HepG2 (cell line): ENCODE results near the gene COL4A2. TPM values are rescaled to one million over a fixed set of nuclear protein-coding genes. Genes with fewer than 3 reads are reported as not detected.

Experiments
- ATAC-seq: fragments of 200-7000 bp; cut with Tn5 transposase; 3 replicates; pipeline ENCODE4 v1.9.1; 2020; ENCODE audit warnings: mild to moderate bottlenecking, moderate library complexity
- BruUV-seq: library from RNA; stranded (reverse); fragments of 400-500 nt; replicated peaks from 2 replicates; lab custom pipeline; 2021; lab: Mats Ljungman, UMichigan
- CTCF ChIA-PET: fragments of 300-600 bp; formaldehyde crosslinking; extraction: SDS; loops from one replicate; lab custom pipeline; 2021; ENCODE audit warnings: low total read pairs, inconsistent platforms, low intra/inter-chr PET ratio; lab: Yijun Ruan, JAX
- POLR2A ChIA-PET: fragments of 350-600 bp; sonication (Branson Sonifier 250); formaldehyde crosslinking; loops from one replicate; lab custom pipeline; 2020; ENCODE audit warnings: antibody characterized with exemption, inconsistent platforms; lab: Yijun Ruan, JAX
- DNase-seq: peaks from one replicate; pipeline ENCODE4 v3.0.0-alpha.2; 2015; ENCODE audit warnings: low spot score
- FAIRE-seq: peaks from 3 replicates; lab custom pipeline; 2011; peaks lifted over from hg19 to GRCh38; lab: Jason Lieb, UNC
- H2AFZ ChIP-seq: one replicate; pipeline ENCODE4 v1.6.1; 2011; ENCODE audit warnings: low read length, inconsistent platforms
- H3K27ac ChIP-seq: fragments of 300-600 bp; 3 replicates; pipeline ENCODE4 v1.8.0; 2011; ENCODE audit warnings: mixed run types, mild to moderate bottlenecking, mixed read lengths, low read length, inconsistent platforms; ENCODE audit not compliant: insufficient read depth; ENCODE audit errors: extremely low read length
- H3K27me3 ChIP-seq, 2 experiments: fragments of 200-600 bp in 1 of 2; 2 replicates in 1 of 2; 3 replicates in 1 of 2; pipeline versions ENCODE4 v1.6.0 to v1.8.0; 2011; ENCODE audit warnings: low read length in 2 of 2, mild to moderate bottlenecking in 2 of 2, moderate library complexity in 2 of 2, inconsistent platforms in 1 of 2; ENCODE audit not compliant: insufficient read depth in 2 of 2, control insufficient read depth in 1 of 2
- H3K36me3 ChIP-seq, 2 experiments: fragments of 200-600 bp in 1 of 2; replicated peaks in 1 of 2; 2 replicates in 1 of 2; 3 replicates in 1 of 2; pipeline versions ENCODE4 v1.5.1 to v1.8.0; 2011; ENCODE audit warnings: low read length in 2 of 2, inconsistent platforms in 1 of 2; ENCODE audit not compliant: insufficient read depth in 2 of 2, control insufficient read depth in 1 of 2
- H3K4me1 ChIP-seq: 2 replicates; pipeline ENCODE4 v1.5.1; 2012; ENCODE audit warnings: low read length, inconsistent platforms; ENCODE audit not compliant: insufficient read depth
- H3K4me2 ChIP-seq: 2 replicates; pipeline ENCODE4 v1.6.0; 2011; ENCODE audit warnings: low read depth, low read length, inconsistent platforms
- H3K4me3 ChIP-seq, 3 experiments: fragments of 200-600 bp in 1 of 3; sonication (generic), shearing (Covaris generic) in 1 of 3; replicated peaks in 1 of 3; 2 replicates each; pipeline ENCODE4 v1.5.1; 2011 to 2016; ENCODE audit warnings: low read length in 3 of 3, inconsistent platforms in 2 of 3, low read depth in 2 of 3, mild to moderate bottlenecking in 2 of 3, control low read depth in 1 of 3, mixed read lengths in 1 of 3; ENCODE audit not compliant: insufficient read depth in 1 of 3
- H3K79me2 ChIP-seq: one replicate; pipeline ENCODE4 v1.6.1; 2011; ENCODE audit warnings: low read length, inconsistent platforms; ENCODE audit not compliant: insufficient read depth
- H3K9ac ChIP-seq: 2 replicates; pipeline ENCODE4 v1.6.0; 2011; ENCODE audit warnings: mild to moderate bottlenecking, low read depth, low read length, inconsistent platforms; ENCODE audit not compliant: insufficient read depth
- H3K9me3 ChIP-seq: 2 replicates; pipeline ENCODE4 v1.5.1; 2012; ENCODE audit warnings: mild to moderate bottlenecking, low read length
- H4K20me1 ChIP-seq: 2 replicates; pipeline ENCODE4 v1.6.0; 2011; ENCODE audit warnings: inconsistent platforms, mild to moderate bottlenecking, low read length, moderate library complexity; ENCODE audit not compliant: insufficient read depth
- ARNTL ChIP-seq: sonication (generic); formaldehyde crosslinking; IDR thresholded peaks from 2 replicates; pipeline ENCODE4 v1.4.0; 2020; ENCODE audit warnings: mild to moderate bottlenecking, missing genetic modification reagents
- CCAR2 ChIP-seq: fragments of 200-400 bp; formaldehyde crosslinking; optimal IDR thresholded peaks from 2 replicates; pipeline ENCODE3; 2018; ENCODE audit warnings: low read depth, mild to moderate bottlenecking, low read length, moderate library complexity
- EZH2 ChIP-seq: conservative IDR thresholded peaks from 2 replicates; pipeline ENCODE4 v1.6.1; 2012; ENCODE audit warnings: mild to moderate bottlenecking, low read depth, low read length, moderate library complexity
- NCOA1 ChIP-seq: sonication (generic); formaldehyde crosslinking; IDR thresholded peaks from 2 replicates; pipeline ENCODE4 v1.9.0; 2021; ENCODE audit warnings: missing genetic modification reagents
- NPAS2 ChIP-seq: sonication (generic); formaldehyde crosslinking; IDR thresholded peaks from 2 replicates; pipeline ENCODE4 v1.8.0; 2022; ENCODE audit warnings: mild to moderate bottlenecking, missing genetic modification reagents, borderline replicate concordance
- RCOR2 ChIP-seq: IDR thresholded peaks from 2 replicates; pipeline ENCODE4 v1.6.1; 2016; ENCODE audit warnings: missing biosample characterization, missing genetic modification reagents
- RNF219 ChIP-seq: sonication (generic); formaldehyde crosslinking; IDR thresholded peaks from 2 replicates; pipeline ENCODE4 v1.5.0; 2020; ENCODE audit warnings: mild to moderate bottlenecking, missing genetic modification reagents
- SMARCE1 ChIP-seq: fragments of 450-650 bp; IDR thresholded peaks from 2 replicates; pipeline ENCODE4 v1.6.1; 2017; ENCODE audit warnings: borderline replicate concordance
- ZBTB21 ChIP-seq: sonication (generic); formaldehyde crosslinking; IDR thresholded peaks from 2 replicates; pipeline ENCODE4 v1.4.0; 2020; ENCODE audit warnings: missing genetic modification reagents
- ZBTB34 ChIP-seq: sonication (generic); formaldehyde crosslinking; IDR thresholded peaks from 2 replicates; pipeline ENCODE4 v1.8.0; 2022; ENCODE audit warnings: mild to moderate bottlenecking, missing genetic modification reagents
- ZNF12 ChIP-seq: sonication (generic); formaldehyde crosslinking; IDR thresholded peaks from 2 replicates; pipeline ENCODE4 v1.5.0; 2020; ENCODE audit warnings: missing genetic modification reagents
- WGBS: methylation state at CpG from one replicate; pipeline ENCODE4 v1.1.6; 2017; ENCODE audit warnings: low lambda C conversion rate; 5-methylcytosine and 5-hydroxymethylcytosine counted together
- in situ Hi-C: cut with HindIII; loops from 2 replicates; pipeline ENCODE4 v1.10.0; 2017; ENCODE audit warnings: low pct_unique_long_range_greater_than_20kb; ENCODE audit not compliant: extremely low pct_ligation_motif_present
- intact Hi-C: fragments of 100-400 bp; cut with micrococcal nuclease; formaldehyde crosslinking; loops from one replicate; pipeline ENCODE4 v1.10.0; 2022; ENCODE audit not compliant: unreplicated experiment
- polyA plus RNA-seq, 8 experiments: library from polyadenylated mRNA; depleted of rRNA in 3 of 8; stranded (reverse) in 7 of 8; unstranded in 1 of 8; fragments of >200 nt; fragmentation: Illumina TruSeq in 4 of 8; extraction: Trizol in 4 of 8; gene quantifications; 2 replicates each; pipeline versions ENCODE4 v1.2.1 to v1.2.3, GENCODE V29; 2011 to 2016; ENCODE audit warnings: low read depth in 4 of 8, missing spikeins in 1 of 8, mixed read lengths in 1 of 8; ENCODE audit not compliant: insufficient read depth in 1 of 8
- total RNA-seq, 5 experiments: library from RNA; depleted of rRNA; stranded (reverse); fragments of >200 nt; fragmentation: Illumina TruSeq; extraction: Trizol; gene quantifications; 2 replicates each; pipeline ENCODE4 v1.2.3, GENCODE V29; 2016; ENCODE audit warnings: low read depth in 1 of 5
- TF ChIP-seq, protein P1 (sequence below): IDR thresholded peaks from 2 replicates; pipeline ENCODE4 v1.6.1; 2016; ENCODE audit warnings: low read depth, borderline replicate concordance

COL4A2 gene
- total and polyA plus RNA-seq, 2 of the 13 experiments (the other 11 are each of a cell fraction or from before 2014, with no cell fraction given): 0.22 to 1.9 TPM

DNA sequence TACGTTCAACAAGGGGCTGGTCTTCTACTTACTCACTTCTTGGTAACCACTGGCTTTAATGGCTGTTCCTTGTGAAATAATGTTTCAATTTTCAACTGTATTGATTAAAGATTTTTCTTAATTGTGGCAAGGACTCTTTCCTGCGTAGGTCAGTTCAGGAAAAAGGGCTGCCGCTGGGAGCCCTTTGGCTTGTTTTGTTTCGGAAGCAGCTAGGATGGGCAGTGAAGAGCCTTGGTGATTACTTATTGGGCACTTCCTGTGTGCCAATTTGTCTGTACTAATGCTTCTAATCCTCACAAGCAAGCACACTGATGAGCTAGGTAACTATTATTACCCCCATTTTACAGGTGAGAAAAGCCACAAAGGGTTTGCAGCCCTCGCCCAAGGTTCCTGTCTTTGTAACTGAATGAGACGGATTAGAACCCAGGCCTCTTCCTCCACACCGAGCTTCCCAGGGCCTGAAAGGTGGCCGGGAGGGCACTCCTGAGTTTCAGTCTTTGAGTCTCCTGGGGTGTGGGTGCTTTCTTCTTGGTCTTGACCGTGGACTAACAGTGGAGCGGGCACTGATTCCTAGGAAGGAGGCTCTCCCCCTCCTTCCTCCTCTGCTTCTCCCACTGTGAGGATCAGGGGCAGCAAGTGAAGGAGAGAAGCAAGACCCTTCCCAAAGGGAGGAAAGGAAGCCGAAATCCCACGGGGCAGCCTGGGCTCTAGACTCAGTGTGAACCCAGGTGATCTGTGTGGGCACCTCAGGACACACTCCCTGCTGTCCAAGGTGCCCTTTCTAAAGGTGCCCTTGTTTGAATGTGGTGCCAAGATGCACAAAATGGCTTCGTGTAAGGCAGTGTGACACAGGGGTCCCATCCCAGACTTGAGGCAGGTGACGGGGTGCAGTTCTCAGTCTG lies 3.7 kb downstream of the COL4A2 start:
- 37% methylated on average over 11 of the region's 14 CpGs for WGBS
- DNase-seq (no peak), FAIRE-seq (no peak), ATAC-seq (no peak)
- no peaks in the 10 kb centered on the region for H4K20me1 ChIP-seq
- no peaks in the 10 kb centered on the region for H3K36me3 ChIP-seq
- H3K9ac ChIP-seq: no peak overlapping the region
- peaks cover 11% of the 10 kb centered on the region for H3K4me1 ChIP-seq
- H3K79me2 ChIP-seq: no peaks in the 10 kb centered on the region
- no peak overlapping the region for H2AFZ ChIP-seq
- H3K4me3 ChIP-seq: no peak overlapping the region
- no TSS peak for BruUV-seq
- in situ Hi-C loops: no loop called here
- intact Hi-C loops: no loop called here
- H3K9me3 ChIP-seq: no peaks in the 10 kb centered on the region
- no peak overlapping the region for H3K27ac ChIP-seq
- H3K4me2 ChIP-seq: no peak overlapping the region
- H3K27me3 ChIP-seq: peaks cover 7 to 67% of the 10 kb centered on the region in 2 experiments; a peak in 4 of 5 replicates
- TF ChIP-seq RCOR2 (CRISPR knock-in tag): no peak
- TF ChIP-seq ARNTL: no peak
- no peak for TF ChIP-seq EZH2
- ChIA-PET POLR2A (no interaction called here), CTCF (no interaction called here)

DNA sequence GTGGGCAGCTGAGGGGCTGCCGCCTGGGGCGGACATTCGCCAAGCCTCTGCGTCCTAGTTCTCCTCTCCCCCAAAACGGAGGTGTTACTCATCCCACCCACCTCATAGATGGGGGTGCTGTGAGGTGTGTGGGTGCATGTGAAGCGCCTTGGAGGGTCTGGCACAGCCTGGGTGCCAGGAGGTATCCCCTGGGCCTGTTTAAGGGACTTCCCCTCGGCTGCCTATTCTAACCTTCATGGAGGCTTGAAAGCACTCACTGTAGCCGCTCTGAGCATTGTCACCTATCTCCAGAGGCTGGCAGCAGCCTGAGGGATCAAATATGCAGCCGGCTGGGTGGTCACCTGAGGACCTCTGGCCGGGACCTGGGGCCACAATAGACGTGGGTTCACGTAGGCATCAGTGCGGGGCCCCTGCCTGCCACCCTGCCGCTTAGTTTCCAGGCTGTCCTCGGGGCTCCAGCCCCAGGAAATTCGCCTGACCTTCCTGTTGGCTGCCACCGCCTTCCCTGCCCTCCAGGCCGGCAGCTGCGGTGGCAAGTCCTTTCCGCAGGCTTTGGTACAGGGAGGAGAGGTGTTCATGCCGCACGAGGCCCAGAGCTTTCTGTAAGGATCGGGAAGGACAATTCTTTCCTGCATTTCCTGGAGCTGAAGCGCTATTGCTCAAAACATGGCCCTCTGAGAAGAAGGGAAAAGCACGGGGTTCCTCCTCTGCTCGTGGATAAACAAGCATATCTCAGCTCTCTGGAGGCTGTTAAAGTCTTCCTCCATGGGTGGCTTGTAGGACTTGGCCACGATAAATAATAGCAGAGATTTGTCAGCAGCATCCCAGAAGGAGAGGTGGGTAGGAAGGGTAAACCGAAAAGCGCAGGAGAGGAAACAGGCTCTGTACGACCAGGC lies 4.6 kb downstream of the COL4A2 start:
- no peaks in the 10 kb centered on the region for H4K20me1 ChIP-seq
- peaks cover 11% of the 10 kb centered on the region for H3K4me1 ChIP-seq
- no peak overlapping the region for H3K4me2 ChIP-seq
- H3K9me3 ChIP-seq: no peaks in the 10 kb centered on the region
- H3K79me2 ChIP-seq: no peaks in the 10 kb centered on the region
- H3K27me3 ChIP-seq: peaks cover 6 to 73% of the 10 kb centered on the region in 2 experiments; a peak in 4 of 5 replicates
- WGBS: 46% methylated on average over 13 of the region's 30 CpGs
- intact Hi-C loops: no loop called here
- H3K36me3 ChIP-seq: no peaks in the 10 kb centered on the region
- BruUV-seq: no TSS peak
- in situ Hi-C loops: no loop called here
- no peak for FAIRE-seq
- no peak for ATAC-seq
- H2AFZ ChIP-seq: no peak overlapping the region
- no peak overlapping the region for H3K27ac ChIP-seq
- ChIA-PET POLR2A (no interaction called here), CTCF (no interaction called here)
- H3K4me3 ChIP-seq: no peak overlapping the region
- no peak overlapping the region for H3K9ac ChIP-seq
- no peak for DNase-seq
- no peak for TF ChIP-seq NPAS2 (CRISPR knock-in tag)
- no peak for TF ChIP-seq ZNF12 (CRISPR knock-in tag)
- no peak for TF ChIP-seq ZBTB21 (CRISPR knock-in tag)
- TF ChIP-seq NCOA1 (CRISPR knock-in tag): no peak
- no peak for TF ChIP-seq CCAR2
- TF ChIP-seq, protein P1, sequence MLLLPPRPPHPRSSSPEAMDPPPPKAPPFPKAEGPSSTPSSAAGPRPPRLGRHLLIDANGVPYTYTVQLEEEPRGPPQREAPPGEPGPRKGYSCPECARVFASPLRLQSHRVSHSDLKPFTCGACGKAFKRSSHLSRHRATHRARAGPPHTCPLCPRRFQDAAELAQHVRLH (CRISPR knock-in tag): no peak
- no peak for TF ChIP-seq SMARCE1
- no peak for TF ChIP-seq ZBTB34 (CRISPR knock-in tag)
- no peak for TF ChIP-seq RNF219 (CRISPR knock-in tag)
